ENCODE data around the gene JSRP1.

DNA sequence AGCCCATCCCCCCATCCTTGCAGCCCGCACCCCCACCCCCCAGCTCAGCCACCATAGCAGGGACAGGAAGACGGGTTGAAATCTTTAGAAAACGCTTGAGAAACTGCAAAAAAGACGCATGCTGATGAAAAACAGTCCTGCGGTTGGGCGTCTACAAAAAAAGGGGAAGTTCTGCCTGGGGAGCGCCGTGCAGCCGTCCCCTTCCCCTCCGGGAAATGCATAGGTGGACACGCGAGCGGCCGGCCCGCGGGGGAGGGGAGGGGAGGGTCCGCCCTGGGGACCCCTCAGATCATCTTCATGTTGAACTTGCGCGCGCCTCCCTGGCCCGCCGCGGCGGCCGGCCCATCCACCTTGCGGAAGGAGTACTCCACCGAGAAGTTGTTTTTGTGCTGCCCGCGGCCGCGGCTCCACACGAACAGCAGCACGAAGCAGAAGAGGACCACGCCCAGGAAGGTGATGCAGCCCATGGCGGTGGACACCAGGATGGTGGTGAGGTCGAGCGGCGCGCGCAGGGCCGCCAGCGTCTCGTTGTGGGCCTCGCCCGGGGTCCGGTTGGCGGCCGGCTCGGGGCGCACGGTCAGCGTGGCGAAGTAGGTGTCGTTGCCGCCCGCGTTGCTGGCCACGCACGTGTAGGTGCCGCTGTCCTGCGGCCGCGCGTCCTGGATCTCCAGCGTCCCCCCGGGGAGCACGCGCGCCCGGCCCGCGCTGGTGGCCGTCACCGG, 33.7 kb upstream of the JSRP1 start:
- TF ChIP-seq CTCF (IDR thresholded peaks at IDR 0.05; ENCODE audit: poor library complexity) (no peak), EZH2 (IDR thresholded peaks at IDR 0.05; ENCODE audit: borderline replicate concordance) (peak; percentile 77), EZH2phosphoT487 (IDR thresholded peaks at IDR 0.05; ENCODE audit: low read depth, severe bottlenecking, unreplicated experiment) (peak; percentile 27)

Measured in hepatocyte (in vitro differentiated cells).